Measurements from ENCODE around the gene EPN1.

EPN1 gene

GRCh38 chr19:55655648-55656040 lies 19.4 kb upstream of the EPN1 start:
- no peak for DNase-seq (ENCODE audit: low read depth, low spot score)
- no peak for TF ChIP-seq CTCF (IDR thresholded peaks at IDR 0.05; ENCODE audit: low read depth, low read length)
- in situ Hi-C loops (cut with HindIII; ENCODE audit: low sequenced_read_pairs) = no loop called here
- peak overlapping the region; percentile 69 for H3K4me3 ChIP-seq (ENCODE audit: low read depth, low read length)

- in situ Hi-C loops (cut with HindIII; ENCODE audit: low sequenced_read_pairs) = no loop called here
- H3K4me3 ChIP-seq (ENCODE audit: low read depth, low read length) = peak overlapping the region; percentile 69
- DNase-seq (ENCODE audit: low read depth, low spot score) = no peak
- TF ChIP-seq CTCF (IDR thresholded peaks at IDR 0.05; ENCODE audit: low read depth, low read length) = no peak
Observed at GRCh38 chr19:55656552-55656951, 18.5 kb upstream of the EPN1 start.

- peak overlapping the region; percentile 4 for H3K4me3 ChIP-seq (ENCODE audit: low read depth, low read length)
- DNase-seq (ENCODE audit: low read depth, low spot score) = no peak
- TF ChIP-seq CTCF (IDR thresholded peaks at IDR 0.05; ENCODE audit: low read depth, low read length) = no peak
- in situ Hi-C loops (cut with HindIII; ENCODE audit: low sequenced_read_pairs) = no loop called here
Observed at GRCh38 chr19:55656988-55657747, 17.9 kb upstream of the EPN1 start.

GRCh38 chr19:55658846-55659459 lies 16.1 kb upstream of the EPN1 start:
- no peak for TF ChIP-seq CTCF (IDR thresholded peaks at IDR 0.05; ENCODE audit: low read depth, low read length)
- H3K4me3 ChIP-seq (ENCODE audit: low read depth, low read length) = no peak overlapping the region
- in situ Hi-C loops (cut with HindIII; ENCODE audit: low sequenced_read_pairs) = no loop called here
- DNase-seq (ENCODE audit: low read depth, low spot score) = no peak

- no peak for TF ChIP-seq CTCF (IDR thresholded peaks at IDR 0.05; ENCODE audit: low read depth, low read length)
- in situ Hi-C loops (cut with HindIII; ENCODE audit: low sequenced_read_pairs) = no loop called here
- no peak for DNase-seq (ENCODE audit: low read depth, low spot score)
- no peak overlapping the region for H3K4me3 ChIP-seq (ENCODE audit: low read depth, low read length)
Observed at GRCh38 chr19:55659822-55660221, 15.2 kb upstream of the EPN1 start.

- no peak for TF ChIP-seq CTCF (IDR thresholded peaks at IDR 0.05; ENCODE audit: low read depth, low read length)
- no peak for DNase-seq (ENCODE audit: low read depth, low spot score)
- in situ Hi-C loops (cut with HindIII; ENCODE audit: low sequenced_read_pairs) = no loop called here
- no peak overlapping the region for H3K4me3 ChIP-seq (ENCODE audit: low read depth, low read length)
Observed at GRCh38 chr19:55660404-55660803, 14.6 kb upstream of the EPN1 start.
